IPS DF 19.7 (cell line): ENCODE measurements around the gene CFAP90.

Source experiments
- DNase-seq: peaks from one replicate; pipeline ENCODE4 v3.0.0-alpha.2; 2013; ENCODE audit warnings: low read depth, low spot score

The CFAP90 gene

DNA sequence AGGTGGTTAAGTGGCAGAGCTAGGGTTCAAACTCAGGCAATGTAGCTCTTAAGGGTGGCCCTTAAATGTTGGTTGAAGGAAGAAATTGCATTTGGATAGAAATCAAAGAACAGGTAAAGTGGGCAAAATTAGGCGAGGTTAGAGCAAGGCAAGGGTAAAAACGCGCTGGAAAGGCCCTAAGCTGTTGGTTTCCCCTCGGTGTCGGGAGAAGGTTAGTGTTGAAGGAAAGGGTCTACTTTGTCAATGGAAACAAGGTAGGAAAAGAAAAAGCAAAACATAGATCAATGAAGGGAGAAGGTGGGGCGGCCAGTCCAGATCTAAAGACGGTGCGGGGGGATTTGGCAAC, 17.5 kb upstream of the CFAP90 start:
- no peak for DNase-seq

DNA sequence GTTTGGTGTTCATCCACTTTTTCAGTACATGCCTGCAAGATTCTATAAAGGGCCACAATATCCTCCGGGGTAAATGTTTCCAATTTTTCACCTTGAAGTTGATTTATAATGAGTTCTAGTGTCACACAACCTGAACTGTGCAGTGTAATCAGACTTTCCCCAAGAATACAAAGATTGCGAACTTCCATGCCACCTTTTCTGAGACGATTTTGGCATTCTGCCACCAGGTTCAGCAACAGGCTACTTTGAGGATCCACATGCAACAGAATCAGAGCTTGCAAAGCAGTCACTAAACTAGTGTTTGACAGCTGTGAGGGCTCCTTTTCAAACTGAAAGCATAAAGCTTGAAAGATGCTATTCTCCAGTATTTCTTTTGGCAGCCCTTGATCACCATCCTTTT, 16.3 kb upstream of the CFAP90 start:
- DNase-seq = no peak

GRCh38 chr5:7866196-7866595, 15.3 kb upstream of the CFAP90 start:
- no peak for DNase-seq

DNA sequence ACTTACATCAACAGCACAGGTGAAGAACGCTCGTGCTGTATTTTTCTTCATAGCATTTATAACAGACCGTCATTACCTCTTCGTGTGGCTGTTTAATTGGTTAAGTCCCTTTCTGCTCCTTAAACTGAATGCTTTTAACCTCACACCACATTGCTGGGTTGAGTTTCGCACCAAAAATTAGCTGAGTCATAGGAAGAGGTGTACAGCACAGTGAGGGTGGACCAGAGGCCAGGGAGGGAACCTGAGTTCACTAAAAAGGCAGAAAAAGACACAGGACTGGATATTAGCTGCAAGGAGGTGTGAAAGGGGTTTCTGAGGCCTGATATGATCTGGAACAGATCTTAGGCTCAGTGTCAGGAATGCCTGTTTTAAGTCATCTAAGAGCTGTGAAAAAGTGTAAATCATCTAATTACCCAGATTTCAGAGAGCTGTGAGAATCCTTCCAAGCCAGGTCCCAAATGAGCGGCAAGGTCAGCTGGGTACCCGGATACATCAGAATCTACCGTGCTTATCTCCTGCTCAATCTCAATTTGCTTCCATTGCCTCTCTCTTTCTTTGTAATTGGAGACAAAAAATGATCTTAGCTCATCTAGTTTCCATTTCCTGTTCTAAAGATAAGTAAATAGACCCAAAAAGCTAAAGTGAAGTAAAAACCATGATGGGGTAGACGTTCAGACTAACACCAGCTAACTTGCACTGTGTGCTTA, 7.1 kb upstream of the CFAP90 start:
- DNase-seq = no peak

DNA sequence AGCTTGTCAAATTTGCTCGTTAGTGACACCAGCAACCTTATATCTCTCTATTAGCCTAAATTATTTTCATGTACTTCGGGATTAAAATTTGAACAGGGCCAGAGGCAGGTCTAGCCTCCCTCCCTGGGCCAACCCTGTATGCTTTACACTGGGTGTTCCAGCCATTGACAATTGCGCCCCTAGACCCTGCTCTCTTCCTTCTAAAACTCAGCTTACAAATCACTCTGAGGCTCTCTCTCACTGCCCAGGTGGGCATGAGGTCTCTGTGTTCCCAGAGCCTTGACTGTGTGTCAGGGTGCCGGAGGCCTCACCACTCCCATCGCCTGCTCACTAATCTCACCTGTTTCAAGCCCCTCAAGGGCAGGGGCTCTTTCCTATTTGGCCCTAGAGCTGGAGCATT, 6.4 kb upstream of the CFAP90 start:
- DNase-seq = no peak

DNA sequence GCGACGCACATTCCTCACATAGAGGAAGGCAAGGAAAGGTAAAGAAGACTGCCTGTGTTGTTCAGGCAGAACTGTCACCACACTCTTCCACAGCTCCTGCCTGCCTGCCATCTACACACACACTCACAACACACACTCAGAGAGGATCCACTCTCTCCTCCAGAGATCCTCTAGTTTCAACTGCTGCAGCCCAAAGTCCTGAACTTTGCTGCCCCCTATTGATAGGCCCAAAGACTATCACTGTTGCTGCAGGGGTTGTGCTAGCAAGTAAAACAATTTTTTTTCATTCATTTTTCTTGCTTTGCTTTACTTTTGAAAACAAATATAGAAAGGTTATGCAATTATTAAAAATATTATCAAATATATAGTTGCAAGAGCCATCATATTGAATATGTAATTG, 5.9 kb upstream of the CFAP90 start:
- DNase-seq = no peak

- DNase-seq = no peak
These were observed 4.7 kb upstream of the CFAP90 start for GRCh38 chr5:7855611-7856010.

- DNase-seq = no peak
These were observed 2.1 kb upstream of the CFAP90 start for GRCh38 chr5:7852988-7853387.

GRCh38 chr5:7852542-7852941, 1.6 kb upstream of the CFAP90 start:
- no peak for DNase-seq

- no peak for DNase-seq
These were observed 820 bp upstream of the CFAP90 start for GRCh38 chr5:7851617-7852289.

- no peak for DNase-seq
These were observed 283 bp upstream of the CFAP90 start for GRCh38 chr5:7851240-7851592.

DNA sequence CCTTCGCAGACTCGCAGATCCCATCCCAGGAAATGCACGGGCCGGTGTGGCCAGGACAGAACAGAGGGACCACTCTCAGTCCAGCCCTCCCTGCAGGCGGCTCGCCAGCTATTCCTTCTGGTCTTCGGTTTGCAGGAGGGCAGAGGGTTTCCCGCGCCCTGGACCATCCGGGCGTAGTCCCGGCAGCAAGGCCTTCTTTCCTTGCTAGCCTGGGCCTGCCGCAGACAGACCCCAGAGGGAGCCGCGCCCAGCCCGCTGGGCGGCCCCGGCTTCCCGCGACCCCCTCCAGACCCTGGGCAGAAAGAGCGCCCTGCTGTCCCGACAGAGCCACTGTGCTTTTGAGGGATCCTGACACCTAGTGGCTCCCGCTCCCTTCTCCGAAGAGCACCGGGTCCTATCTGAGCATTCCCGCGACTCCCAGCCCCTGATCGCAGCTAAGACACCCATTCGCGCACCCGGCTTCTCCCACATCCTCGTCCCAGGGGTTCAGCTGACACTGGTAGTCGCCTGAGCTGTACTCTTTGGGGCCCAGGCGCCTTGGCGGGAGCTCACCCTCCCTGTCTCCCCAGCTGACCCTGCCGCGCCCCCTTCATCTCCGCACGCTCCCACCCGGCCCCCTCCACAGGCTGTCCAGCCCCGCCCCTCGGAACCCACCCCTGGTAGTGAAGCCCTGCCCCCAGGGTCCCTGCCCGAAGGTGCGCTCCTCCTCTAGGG, 1.1 kb downstream of the CFAP90 start:
- DNase-seq = no peak

DNA sequence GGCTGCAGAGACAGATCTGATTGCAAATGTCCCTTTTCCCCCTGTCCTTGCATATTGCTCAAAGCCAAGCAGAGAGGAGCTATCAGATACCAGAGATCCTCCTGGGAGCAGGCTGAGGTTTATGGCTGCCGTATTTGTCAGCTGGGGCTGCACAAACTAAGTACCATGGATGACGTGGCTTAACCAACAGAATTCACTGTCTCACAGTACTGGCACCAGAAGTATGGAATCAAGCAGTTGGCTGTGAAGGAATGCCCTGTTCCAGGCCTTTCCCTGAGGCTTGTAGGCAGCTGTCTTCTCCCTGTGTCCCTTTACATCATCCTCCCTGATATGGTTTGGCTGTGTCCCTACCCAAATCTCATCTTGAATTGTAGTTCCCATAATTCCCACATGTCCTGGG, 2.6 kb downstream of the CFAP90 start:
- DNase-seq = no peak

GRCh38 chr5:7846327-7846726, 4.6 kb downstream of the CFAP90 start:
- no peak for DNase-seq

DNA sequence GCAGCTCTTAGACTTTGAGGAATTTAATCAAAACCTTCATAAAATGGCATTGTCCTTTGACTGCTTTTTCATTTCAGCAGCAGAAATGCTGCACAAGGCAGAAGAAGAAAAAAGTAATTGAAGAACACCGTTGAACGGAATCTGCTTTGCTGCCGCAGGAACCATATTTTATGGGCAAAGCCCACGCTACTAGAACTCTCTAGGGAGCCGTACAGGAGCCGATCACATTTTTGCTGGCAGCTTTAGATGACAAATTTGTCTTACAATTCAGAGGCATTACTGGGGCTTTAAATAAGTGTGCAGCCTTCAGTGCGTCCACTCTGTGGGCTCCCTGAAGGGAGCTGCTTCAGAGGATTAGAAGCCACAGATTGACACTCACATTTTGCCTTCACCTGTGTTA, 5.4 kb downstream of the CFAP90 start:
- DNase-seq = no peak

GRCh38 chr5:7844901-7845300, 6.0 kb downstream of the CFAP90 start:
- DNase-seq = no peak

GRCh38 chr5:7842531-7842930, 8.4 kb downstream of the CFAP90 start:
- no peak for DNase-seq

DNA sequence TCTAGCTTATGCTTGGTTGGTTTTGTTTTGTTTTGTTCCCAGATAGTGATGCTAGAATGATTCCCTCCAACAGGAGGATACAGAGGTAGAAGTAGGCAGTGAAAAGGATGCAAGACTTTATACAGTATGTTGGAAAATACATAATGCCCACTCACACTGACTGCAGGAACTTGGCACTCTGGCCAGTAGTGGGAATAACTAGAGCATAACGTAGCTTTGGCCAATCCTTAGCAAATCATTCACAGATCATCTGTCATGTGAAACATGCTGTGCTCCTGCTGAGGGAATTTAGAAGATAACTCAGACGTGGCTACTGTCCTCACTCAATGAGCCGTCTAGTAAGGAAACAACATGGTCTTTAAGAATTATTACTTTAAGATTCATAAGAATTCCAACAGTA, 13.5 kb downstream of the CFAP90 start:
- DNase-seq = no peak

DNA sequence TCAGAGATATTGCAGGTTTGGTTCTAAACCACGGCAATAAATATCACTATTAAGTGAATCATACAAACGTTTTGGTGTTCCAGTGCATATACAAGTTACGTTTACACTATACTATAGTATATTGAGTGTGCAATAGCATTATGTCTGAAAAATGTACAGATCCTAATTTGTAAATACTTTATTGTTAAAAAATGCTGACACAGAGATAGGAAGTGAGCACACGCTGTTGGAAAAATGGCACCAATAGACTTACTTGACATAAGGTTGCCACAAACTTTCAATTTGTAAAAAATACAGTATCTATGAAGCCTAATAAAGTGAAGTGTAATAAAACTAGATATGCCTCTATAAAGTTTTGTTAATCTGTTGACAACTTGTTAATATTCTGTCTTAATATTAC, 16.0 kb downstream of the CFAP90 start:
- no peak for DNase-seq

DNA sequence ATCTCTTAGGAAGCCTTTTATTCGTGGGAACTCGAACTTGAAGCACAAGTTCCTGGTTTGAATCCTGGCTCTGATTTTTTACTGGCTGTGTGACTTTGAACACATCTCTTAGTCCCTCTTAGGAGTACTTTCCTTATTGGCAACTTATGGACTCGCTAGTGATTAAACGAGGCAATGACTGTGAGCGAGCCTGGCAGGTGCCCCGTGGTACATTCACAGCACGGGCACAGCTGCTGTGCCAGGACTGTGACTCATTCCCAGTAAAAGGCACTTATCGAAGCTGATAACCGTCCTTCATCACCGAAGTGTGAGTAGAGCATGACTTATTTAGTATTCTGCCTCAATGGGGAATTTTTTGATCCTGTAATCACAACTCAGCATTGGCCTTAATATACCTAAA, 22.7 kb downstream of the CFAP90 start:
- no peak for DNase-seq

DNA sequence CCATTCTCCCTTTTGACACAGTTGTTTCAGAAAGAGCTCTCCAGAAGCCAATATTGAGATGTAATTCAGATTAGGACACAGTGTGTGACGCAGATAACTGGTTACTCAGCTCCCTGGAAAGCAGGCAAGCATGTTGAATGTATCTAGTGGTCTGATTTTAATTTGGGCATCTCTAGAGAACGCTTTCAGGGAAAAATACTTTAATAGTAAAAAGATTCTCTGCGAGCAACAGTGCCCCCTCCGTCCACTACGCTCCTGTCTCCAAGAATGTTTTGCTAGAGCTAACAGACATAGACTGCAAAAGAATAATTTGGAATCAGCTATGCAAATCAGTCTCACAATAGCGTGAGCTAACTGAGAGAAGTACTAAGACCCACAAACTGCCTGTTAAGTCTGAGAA, 23.3 kb downstream of the CFAP90 start:
- DNase-seq = no peak

DNA sequence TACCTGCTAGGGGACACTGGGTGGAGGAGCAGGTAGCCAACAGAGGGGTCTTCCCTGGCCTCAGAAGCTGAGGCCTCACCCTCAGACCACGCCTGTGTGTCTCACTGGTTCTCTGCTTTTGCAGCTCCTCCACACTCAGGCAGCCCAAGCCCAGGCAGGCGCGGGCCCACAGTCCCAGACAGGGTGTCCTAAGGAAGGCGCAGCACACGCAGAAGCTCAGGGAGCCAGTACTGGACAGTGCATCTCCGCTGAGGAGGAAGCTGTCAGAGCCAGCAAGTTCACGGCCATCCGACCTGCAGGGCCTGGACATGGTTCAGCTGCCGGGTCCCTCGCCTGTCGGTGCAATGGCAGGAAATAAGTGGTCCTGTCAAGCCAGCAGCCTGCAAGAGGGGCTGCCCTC, 25.3 kb downstream of the CFAP90 start:
- no peak for DNase-seq

DNA sequence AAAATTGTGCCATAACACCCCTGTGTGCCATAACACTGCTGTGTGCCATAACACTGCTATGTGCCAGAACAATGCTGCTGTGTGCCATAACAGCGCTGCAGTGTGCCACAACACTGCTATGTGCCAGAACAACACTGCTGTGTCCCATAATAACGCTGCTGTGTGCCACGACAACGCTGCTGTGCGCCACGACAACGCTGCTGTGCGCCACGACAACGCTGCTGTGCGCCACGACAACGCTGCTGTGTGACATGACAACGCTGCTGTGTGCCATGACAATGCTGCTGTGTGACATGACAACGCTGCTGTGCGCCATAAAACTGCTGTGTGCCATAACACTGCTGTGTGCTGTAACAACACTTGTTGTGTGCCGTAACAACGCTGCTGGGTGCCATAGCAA, 25.9 kb downstream of the CFAP90 start:
- DNase-seq = no peak
